Common myeloid progenitor, CD34-positive (primary cell): Measurements from ENCODE around the gene DCAKD.

Experiments
- CTCF ChIA-PET: fragments of 350-600 bp; sonication (Branson Sonifier 250); formaldehyde crosslinking; loops from one replicate; lab custom pipeline; 2021; ENCODE audit warnings: antibody characterized with exemption; lab: Charles Lee
- POLR2A ChIA-PET: fragments of 350-600 bp; sonication (Branson Sonifier 250); formaldehyde crosslinking; loops from one replicate; lab custom pipeline; 2021; ENCODE audit warnings: antibody characterized with exemption; lab: Charles Lee
- DNase-seq, 3 donors: peaks; one replicate each; pipeline versions ENCODE4 v3.0.0 to v3.0.0-alpha.2; 2013
- H3K27ac ChIP-seq, 2 experiments: 1 replicate in 1 of 2; 2 replicates in 1 of 2; pipeline ENCODE4 v1.7.0; 2013; ENCODE audit warnings: inconsistent platforms in 2 of 2, low read length in 2 of 2, mild to moderate bottlenecking in 2 of 2, low read depth in 1 of 2, moderate library complexity in 1 of 2; ENCODE audit not compliant: severe bottlenecking in 2 of 2, insufficient read depth in 1 of 2, poor library complexity in 1 of 2
- H3K27me3 ChIP-seq, 5 experiments: replicated peaks in 2 of 5; 1 replicate in 3 of 5; 2 replicates in 2 of 5; pipeline versions ENCODE4 v1.6.1 to v1.7.0; 2013; ENCODE audit warnings: low read length in 4 of 5, mild to moderate bottlenecking in 2 of 5, moderate library complexity in 2 of 5, inconsistent platforms in 1 of 5; ENCODE audit not compliant: insufficient read depth in 5 of 5, control insufficient read depth in 4 of 5
- H3K36me3 ChIP-seq, 4 experiments: 1 replicate in 2 of 4; 2 replicates in 2 of 4; pipeline versions ENCODE4 v1.6.1 to v1.7.0; 2013; ENCODE audit warnings: low read length in 3 of 4, control low read depth in 1 of 4, mild to moderate bottlenecking in 1 of 4; ENCODE audit not compliant: control insufficient read depth in 4 of 4, insufficient read depth in 4 of 4
- H3K4me1 ChIP-seq, 4 experiments: 1 replicate in 3 of 4; 2 replicates in 1 of 4; pipeline versions ENCODE4 v1.6.1 to v1.7.1; 2013; ENCODE audit warnings: low read length in 3 of 4, mild to moderate bottlenecking in 3 of 4, control low read depth in 1 of 4, inconsistent platforms in 1 of 4, moderate library complexity in 1 of 4; ENCODE audit not compliant: control insufficient read depth in 4 of 4, insufficient read depth in 4 of 4; ENCODE audit errors: control extremely low read depth in 1 of 4
- H3K4me3 ChIP-seq, 7 experiments: 1 replicate in 4 of 7; 2 replicates in 3 of 7; pipeline versions ENCODE4 v1.5.1 to v1.7.0; 2013; ENCODE audit warnings: mild to moderate bottlenecking in 7 of 7, low read length in 6 of 7, moderate library complexity in 6 of 7, inconsistent platforms in 2 of 7, low read depth in 2 of 7, control low read depth in 1 of 7; ENCODE audit not compliant: insufficient read depth in 4 of 7, control insufficient read depth in 1 of 7; ENCODE audit errors: extremely low read depth in 1 of 7
- H3K9me3 ChIP-seq, 5 experiments: 1 replicate in 4 of 5; 2 replicates in 1 of 5; pipeline versions ENCODE4 v1.6.1 to v1.7.1; 2013; ENCODE audit warnings: low read length in 4 of 5, mild to moderate bottlenecking in 2 of 5, inconsistent platforms in 1 of 5, low read depth in 1 of 5, moderate library complexity in 1 of 5; ENCODE audit not compliant: control insufficient read depth in 4 of 5, insufficient read depth in 2 of 5; ENCODE audit errors: control extremely low read depth in 1 of 5
- WGBS: methylation state at CpG from one replicate; pipeline ENCODE4 v1.1.5; 2013; ENCODE audit not compliant: insufficient coverage; 5-methylcytosine and 5-hydroxymethylcytosine counted together

DCAKD gene

GRCh38 chr17:45005700-45006099, 45.7 kb downstream of the DCAKD start:
- Histone ChIP-seq H3K27ac (no peak overlapping the region), H3K36me3 (no peaks in the 10 kb centered on the region), H3K4me1 (no peaks in the 10 kb centered on the region), H3K9me3 (no peaks in the 10 kb centered on the region), H3K27me3 (peaks cover 0 to 25% (median 0%) of the 10 kb centered on the region in 5 experiments), H3K4me3 (no peak overlapping the region)
- no CpG with 5 or more reads among the region's 2 CpGs for WGBS
- no peak for DNase-seq
- POLR2A ChIA-PET = interaction anchor here (1.0 kb wide), 1 partner anchor 59 kb away, joined by 3 read pairs; no protein-coding TSS in a partner anchor
- CTCF ChIA-PET = interaction anchor here (1.0 kb wide), 1 partner anchor 33 kb away, joined by 3 read pairs; no protein-coding TSS in a partner anchor

GRCh38 chr17:45004388-45004787, 47.0 kb downstream of the DCAKD start:
- CTCF ChIA-PET = interaction anchor here (1.0 kb wide), 1 partner anchor 17 kb away, joined by 3 read pairs; no protein-coding TSS in a partner anchor
- Histone ChIP-seq H3K36me3 (no peaks in the 10 kb centered on the region), H3K27ac (no peak overlapping the region), H3K4me1 (no peaks in the 10 kb centered on the region), H3K4me3 (no peak overlapping the region), H3K27me3 (peaks cover 0 to 21% (median 0%) of the 10 kb centered on the region in 5 experiments), H3K9me3 (peaks cover 0 to 4% (median 2%) of the 10 kb centered on the region in 5 experiments)
- WGBS = 94% methylated on average over 2 of the region's 3 CpGs
- DNase-seq = no peak
- POLR2A ChIA-PET = interaction anchor here (0.6 kb wide), 1 partner anchor 39 kb away, joined by 3 read pairs; no protein-coding TSS in a partner anchor

GRCh38 chr17:45003877-45004276, 47.6 kb downstream of the DCAKD start:
- ChIA-PET POLR2A (interaction anchor here (0.7 kb wide), 1 partner anchor 63 kb away, joined by 3 read pairs; no protein-coding TSS in a partner anchor), CTCF (interaction anchor here (0.8 to 1.0 kb wide), 2 partner anchors 18 to 38 kb away, joined by 3 to 6 read pairs; no protein-coding TSS in a partner anchor)
- no peaks in the 10 kb centered on the region for H3K4me1 ChIP-seq

GRCh38 chr17:45001310-45001709, 50.1 kb downstream of the DCAKD start:
- H3K36me3 ChIP-seq = no peaks in the 10 kb centered on the region
- 91% methylated on average over 3 of the region's 3 CpGs for WGBS
- peaks cover 0 to 6% (median 6%) of the 10 kb centered on the region in 5 experiments for H3K9me3 ChIP-seq
- ChIA-PET CTCF (no interaction called here), POLR2A (interaction anchor here (0.6 kb wide), 1 partner anchor 1513 kb away, joined by 4 read pairs; no protein-coding TSS in a partner anchor)
- H3K27ac ChIP-seq = no peak overlapping the region
- no peaks in the 10 kb centered on the region for H3K4me1 ChIP-seq
- H3K4me3 ChIP-seq = no peak overlapping the region
- peaks cover 0 to 22% (median 6%) of the 10 kb centered on the region in 5 experiments for H3K27me3 ChIP-seq
- no peak for DNase-seq

More at GRCh38 chr17:45003877-45004276, 47.6 kb downstream of the DCAKD start:
- no peaks in the 10 kb centered on the region for H3K36me3 ChIP-seq
- no peak overlapping the region for H3K27ac ChIP-seq
- H3K9me3 ChIP-seq = peaks cover 0 to 6% (median 3%) of the 10 kb centered on the region in 5 experiments
- no peak for DNase-seq
- H3K27me3 ChIP-seq = peaks cover 0 to 21% (median 0%) of the 10 kb centered on the region in 5 experiments
- H3K4me3 ChIP-seq = no peak overlapping the region
- WGBS = 62% methylated on average over 6 of the region's 8 CpGs

- ChIA-PET CTCF (no interaction called here), POLR2A (no interaction called here)
- no peak for DNase-seq
- H3K27ac ChIP-seq = no peak overlapping the region
- peaks cover 0 to 6% (median 6%) of the 10 kb centered on the region in 5 experiments for H3K9me3 ChIP-seq
- H3K27me3 ChIP-seq = peaks cover 0 to 17% (median 5%) of the 10 kb centered on the region in 5 experiments
- no peaks in the 10 kb centered on the region for H3K4me1 ChIP-seq
- no peaks in the 10 kb centered on the region for H3K36me3 ChIP-seq
- no peak overlapping the region for H3K4me3 ChIP-seq
- WGBS = no CpG with 5 or more reads among the region's 3 CpGs
These were observed 52.0 kb downstream of the DCAKD start for GRCh38 chr17:44999433-44999832.

GRCh38 chr17:44998646-44999045, 52.8 kb downstream of the DCAKD start:
- CTCF ChIA-PET = interaction anchor here (0.7 to 1.3 kb wide), 2 partner anchors 9 to 22 kb away, joined by 3 to 4 read pairs; no protein-coding TSS in a partner anchor
- Histone ChIP-seq H3K36me3 (no peaks in the 10 kb centered on the region), H3K4me3 (no peak overlapping the region), H3K9me3 (peaks cover 0 to 6% (median 6%) of the 10 kb centered on the region in 5 experiments), H3K4me1 (no peaks in the 10 kb centered on the region), H3K27me3 (peaks cover 0 to 16% (median 5%) of the 10 kb centered on the region in 5 experiments), H3K27ac (no peak overlapping the region)
- POLR2A ChIA-PET = no interaction called here
- no peak for DNase-seq
